NCI-H345 treated with DMSO at 0.1 percent for 48 hours (cell line): ENCODE results near the gene KLHL3.
A peak's percentile ranks its signal among the peaks of the same experiment; 100 is the strongest.

Source experiments
- DNase-seq: peaks from one replicate; lab custom pipeline; 2025; ENCODE audit not compliant: unreplicated experiment; lab: John Stamatoyannopoulos, UW

KLHL3 gene

DNA sequence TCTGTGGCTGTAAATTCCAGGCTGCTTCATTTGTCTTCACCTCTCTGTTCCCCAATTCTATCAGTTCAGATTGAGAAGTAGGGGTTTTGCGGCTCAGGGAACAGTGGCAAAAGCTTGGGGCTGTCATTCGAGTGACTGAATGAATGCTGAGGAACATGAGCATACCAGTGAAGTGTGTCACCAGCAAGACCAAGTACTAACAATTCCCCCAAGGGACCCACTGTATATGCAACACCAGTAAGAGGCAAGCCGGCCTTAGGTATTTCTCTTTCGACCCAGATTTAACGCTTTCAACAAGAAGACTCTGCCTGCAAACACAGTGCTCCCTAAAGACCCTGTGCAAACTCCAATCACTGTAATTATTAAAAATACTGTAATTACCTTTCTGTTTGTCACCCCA lies 25.8 kb downstream of the KLHL3 start:
- DNase-seq = no peak

DNA sequence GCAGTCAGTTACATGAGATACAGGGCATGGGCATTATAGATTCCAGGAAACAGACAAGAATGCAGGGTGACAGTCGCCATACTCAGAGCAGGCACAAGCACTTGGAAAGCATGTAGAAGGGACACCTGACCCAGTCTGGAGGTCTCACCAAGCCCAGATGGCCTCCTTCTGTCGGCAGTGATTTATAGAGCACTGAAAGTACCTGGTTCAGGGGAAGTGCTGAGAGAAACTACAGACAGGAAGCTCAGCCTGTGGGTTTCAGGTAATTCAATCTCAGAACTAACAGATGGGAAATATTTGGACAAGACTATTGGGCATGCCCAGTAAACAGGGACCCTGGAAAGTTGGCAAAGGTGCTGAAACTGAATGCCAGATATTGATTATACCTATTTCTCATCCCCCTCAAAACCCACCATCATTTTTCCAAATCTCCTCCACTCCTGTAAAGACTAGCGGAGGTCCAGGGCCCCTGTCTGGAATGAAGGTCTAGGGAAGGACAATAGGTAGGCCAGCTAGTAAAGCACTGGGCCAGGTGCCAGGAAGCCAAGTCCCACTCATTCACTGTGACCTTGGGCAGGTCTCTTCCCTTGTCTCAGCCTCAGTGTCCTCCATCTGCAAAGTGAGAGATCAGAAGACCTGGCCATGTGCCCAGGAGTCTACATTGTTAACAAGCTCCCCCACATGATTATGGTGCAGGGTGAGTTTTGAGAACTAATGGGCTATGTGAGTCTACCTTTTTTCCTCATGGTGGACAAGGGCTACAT lies 26.9 kb downstream of the KLHL3 start:
- peak; percentile 8 for DNase-seq

DNA sequence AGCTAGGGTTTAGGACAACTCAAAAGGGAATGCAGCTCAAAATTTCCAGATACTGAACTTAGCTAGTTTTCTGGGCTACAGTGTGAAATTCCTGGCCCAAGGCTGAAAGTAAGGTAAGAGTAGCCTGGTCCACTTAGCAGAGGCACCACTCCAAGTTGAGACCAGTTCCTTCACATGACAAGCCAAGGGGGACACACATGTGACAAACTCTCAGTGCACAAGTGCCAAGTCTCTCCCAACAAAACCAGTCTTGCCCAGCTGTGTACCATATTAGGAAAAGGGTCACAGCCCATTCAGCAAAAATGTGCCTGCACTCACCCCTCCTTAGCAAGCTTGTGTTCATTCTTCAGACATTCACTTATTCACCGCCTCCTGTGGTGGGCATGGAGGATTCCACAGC lies 27.8 kb downstream of the KLHL3 start:
- DNase-seq = no peak

DNA sequence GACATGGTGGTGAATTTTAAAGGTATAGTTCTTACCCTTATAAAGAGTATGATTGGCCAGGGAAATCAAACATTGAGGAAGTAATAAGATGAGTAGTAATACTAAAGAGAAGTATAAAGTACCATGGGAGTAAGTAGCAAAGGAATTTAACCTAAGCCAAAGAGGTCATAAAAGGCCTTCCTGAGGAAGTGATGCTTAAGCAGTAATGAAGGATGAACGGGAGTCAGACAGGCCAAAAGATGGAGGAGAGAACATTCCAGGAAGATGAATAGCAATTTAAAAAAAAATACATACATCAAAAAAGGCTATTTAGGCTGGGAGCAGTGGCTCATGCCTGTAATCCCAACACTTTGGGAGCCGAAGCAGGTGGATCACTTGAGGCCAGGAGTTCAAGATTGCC lies 29.0 kb downstream of the KLHL3 start:
- DNase-seq = no peak

DNA sequence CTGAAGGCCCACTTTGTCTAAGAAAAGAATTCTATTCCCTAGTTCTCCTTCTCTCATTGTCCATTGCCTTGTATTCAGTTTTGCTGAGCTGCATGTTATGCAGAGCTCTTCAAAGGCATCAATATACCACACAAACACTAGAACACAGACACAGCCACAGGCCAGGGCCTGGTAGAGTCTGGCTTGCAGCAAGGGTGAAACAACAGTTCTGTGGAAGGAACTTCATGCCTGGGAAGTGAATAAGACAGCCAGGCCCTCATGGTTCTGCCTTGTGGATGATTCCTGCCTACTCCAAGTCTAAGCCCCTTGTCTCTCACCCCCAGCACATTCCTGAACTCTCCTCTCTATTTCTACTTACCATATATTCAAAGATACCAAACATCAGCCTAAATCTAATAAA lies 30.8 kb downstream of the KLHL3 start:
- no peak for DNase-seq

DNA sequence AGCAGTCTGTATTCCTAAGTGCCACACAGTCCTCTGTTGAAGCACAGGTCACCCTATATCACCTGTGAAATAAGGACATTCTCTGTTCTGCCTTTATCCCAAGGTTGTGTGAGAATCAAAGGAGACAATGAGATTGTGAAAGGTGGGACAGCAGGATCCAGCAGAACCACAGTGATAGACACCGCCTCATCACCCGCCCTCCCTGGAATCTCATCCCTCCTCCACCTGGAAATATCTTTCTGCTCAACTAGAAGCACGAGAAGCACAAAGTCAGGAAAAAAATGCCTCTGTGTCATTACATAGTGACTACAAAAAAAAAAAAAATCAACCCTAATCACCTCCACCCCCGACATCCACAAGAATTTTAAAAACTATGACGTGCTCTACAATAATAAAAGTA lies 32.3 kb downstream of the KLHL3 start:
- no peak for DNase-seq

DNA sequence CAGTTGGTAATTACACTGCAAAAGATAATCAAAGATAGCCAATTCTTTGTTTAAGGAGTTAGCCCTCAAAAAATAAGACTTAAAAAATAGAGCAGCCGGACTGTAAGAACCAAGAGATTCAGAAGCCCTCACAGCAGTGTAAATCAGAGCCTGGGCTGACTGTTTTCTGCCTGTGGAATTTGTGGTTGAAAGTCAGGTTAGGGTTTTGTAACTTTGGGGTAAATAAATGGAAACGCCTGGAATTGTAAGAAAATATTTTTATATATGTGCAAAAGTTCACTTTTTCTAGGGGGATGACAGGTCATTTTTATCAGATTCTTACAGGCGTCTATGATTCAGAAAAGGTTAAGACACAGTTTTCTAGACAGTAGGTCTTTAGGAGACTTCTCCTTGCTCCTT lies 35.6 kb downstream of the KLHL3 start:
- DNase-seq = no peak

DNA sequence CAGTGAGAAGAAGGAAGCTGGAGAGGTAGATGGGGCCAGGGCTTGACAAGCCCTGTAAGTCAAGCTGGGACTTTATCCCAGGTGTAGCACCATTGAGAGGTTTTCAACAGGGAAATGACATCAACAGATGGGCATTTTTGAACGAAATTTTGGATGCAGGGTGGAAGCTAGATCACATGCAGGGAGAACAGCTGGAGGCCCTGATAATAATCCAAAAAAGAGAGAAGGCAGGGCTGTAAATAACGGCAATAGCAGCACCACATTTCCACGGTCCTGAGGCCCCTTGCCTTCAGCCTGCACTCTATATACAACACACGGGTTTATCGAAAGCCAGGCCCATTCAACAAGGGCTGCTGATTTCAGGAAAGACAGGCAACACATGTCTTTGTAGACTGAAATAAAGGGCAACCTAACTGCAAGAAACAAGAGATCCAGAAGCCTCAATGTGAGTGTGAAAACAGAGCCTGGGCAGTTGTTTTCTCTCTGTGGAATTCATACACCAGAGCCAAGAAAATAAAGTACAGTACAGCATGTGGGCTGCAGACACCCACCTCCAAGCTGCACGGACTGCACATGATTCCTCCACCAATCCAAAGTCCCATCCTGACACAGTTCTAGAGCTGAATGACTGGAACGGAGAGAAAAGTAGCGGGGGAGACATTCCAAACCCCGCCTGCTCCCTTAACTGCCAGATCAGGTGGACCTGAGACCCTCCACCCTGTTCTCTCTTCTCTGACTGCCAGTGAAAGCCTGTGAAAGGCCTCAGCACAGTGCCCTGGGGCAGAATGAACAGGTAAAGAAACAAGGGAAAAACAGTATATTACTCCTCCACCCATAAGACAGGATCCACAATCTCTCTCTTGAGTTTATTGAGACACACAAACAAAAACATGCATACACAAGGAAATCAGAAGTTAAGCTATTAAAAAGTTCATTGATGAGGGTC lies 36.3 kb downstream of the KLHL3 start:
- no peak for DNase-seq

DNA sequence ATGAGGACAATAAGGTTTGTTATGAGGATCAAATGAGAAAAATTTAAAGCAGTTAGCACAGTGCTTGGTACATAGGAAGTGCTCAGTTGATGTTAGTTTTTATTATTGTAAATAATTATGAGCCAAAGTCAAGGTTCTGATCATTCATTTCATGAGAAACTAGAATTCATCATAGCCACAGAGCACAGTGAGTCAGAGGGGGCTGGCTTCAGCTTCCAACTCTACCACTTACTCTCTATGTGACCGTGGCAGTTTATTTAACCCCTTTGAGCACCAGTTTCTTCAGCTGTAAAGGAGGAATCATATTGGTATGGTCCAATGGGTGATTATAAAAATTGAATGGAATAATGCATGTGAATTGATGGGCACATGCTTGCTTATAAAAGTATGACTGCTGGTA lies 39.4 kb downstream of the KLHL3 start:
- DNase-seq = no peak

DNA sequence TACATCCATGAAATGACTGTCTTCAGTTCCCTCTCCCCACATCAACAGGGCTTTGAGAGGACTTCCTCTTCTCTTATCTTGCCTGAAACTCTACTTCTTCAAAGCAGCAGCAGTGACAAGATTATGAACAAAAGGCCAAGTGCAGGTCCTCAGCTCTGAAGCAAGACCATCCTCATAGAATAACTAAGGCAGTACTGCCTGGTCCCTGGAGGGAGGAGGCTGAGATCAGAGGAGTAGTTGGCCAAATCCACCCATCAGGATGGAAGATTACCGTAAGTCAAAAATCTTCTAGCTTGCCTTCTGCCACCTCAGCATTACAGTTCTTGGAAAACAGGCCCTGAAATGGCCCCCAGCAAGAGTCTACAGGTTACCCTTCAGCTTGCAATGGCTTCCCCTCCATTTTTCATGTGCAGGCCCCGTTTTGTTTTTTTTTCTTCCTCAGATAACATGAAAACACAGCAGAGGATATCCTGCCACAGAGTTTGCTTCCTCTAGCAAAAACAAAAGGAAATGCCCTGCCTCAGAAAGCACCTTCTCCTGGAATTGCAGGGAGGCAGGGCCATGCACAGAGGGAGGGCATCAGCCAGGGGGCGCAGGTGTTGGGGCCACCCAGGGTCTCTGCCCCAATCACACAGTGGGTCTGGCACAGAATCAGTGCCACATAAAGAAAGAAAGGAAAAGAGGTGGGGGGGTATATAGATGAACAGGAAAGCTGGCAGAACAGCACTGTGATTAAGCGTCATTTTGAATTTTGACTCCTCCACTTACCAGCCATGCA lies 40.0 kb downstream of the KLHL3 start:
- DNase-seq = no peak

DNA sequence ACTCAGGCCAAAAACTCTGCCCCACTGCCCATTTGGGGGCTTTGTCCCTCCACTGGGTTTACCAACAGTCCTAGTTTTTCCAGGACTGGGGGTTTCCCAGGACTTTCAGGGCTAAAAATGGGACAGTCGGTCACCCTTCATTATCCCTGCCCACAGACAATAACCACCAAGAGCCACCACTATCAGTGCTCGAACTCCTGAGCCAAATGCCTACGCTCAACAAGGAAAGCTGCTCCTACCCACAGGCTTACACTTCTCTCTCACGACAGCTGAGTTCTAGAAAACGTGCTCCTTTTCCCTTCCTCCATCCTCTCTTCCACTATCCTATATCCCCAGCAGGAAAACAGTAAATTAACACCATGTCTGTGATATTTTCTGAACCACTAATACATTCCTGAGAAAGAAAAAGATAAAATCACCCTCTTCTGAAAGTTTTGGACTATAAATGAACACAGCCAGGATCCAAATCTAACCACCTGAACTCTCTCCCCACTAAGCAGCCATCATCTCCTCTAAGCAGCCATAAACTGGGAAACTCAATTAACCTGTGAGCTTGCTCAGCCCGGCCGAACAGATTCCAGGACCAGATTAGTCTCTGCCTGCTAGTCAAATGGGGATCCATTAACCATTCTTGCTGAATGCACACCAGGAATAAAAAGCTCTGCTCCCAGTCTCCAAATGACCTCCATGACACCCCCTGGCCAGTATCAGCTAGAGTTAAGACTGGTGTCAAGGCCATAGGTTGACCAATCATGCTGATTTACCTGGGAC lies 41.8 kb downstream of the KLHL3 start:
- DNase-seq = no peak

DNA sequence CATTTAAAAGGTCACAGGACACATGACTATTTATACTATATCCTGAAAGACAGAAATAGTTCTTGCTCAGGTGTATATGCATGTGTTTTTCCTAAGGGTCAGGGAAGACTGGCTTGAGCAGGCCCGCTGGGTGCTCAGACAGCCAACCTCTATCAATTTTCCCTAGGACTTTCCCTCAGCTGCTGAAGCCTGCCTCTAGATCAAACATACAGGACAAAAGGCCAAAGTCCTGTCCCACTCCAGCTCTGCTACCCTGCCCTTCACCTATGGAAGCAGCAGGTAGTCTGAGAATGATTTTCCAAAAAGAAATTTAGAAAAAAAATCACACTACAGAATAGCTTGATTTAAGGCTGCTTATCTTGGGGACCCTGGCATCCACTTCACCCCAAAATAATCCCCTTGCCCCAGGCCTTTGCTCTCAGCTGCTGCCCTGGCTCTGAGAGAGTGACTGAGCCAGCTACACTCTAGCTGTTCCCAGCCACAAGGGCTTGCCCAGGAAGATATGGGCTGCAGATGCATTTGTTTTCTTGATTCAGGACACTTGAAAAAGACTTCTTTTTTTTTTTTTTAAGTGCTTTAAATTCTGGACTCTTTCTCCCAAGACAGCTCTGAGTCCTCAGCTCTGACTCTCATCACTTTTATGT lies 42.5 kb downstream of the KLHL3 start:
- DNase-seq = no peak

DNA sequence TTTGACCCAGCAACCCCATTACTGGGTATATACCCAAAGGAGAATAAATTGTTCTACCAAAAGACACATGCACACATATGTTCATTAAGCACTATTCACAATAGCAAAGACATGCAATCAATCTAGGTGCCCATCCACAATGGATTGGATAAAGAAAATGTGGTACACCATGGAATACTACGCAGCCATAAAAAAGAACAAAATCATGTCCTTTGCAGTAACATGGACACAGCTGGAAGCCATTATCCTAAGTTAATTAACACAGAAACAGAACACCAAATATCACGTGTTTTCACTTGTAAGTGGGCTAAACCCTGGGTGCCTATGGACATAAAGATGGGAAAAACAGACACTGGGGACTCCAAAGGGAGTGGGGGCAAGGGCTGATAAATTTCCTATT lies 46.6 kb downstream of the KLHL3 start:
- no peak for DNase-seq

DNA sequence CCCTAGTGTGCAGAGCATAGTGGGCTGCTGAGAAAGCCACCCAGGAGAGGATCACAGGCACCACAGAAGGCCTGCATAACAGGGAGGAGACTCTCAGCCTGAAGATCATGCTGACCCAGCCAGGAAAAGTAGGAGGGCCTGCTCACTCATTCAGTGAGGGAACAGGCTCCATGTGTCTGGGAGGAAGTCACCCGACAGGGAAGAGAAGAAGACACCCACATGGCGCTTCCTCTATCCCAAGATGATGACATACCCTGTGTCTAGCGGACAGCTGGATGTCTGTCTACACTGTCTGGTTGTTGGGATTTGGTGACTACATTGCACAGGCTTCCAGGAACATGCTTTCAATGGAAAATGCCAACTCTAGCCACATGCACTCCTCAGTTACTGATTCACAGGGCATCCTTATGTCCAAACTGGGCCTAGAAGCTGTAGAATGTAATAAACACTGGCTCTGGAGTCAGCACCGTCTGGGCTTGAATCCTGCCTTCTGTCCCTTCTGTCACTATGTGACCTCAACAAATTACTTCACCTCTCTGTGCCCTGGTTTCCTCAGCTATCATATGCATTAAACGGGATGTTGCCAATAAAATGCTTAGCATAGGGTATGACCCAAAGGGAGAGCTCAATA lies 47.6 kb downstream of the KLHL3 start:
- no peak for DNase-seq

DNA sequence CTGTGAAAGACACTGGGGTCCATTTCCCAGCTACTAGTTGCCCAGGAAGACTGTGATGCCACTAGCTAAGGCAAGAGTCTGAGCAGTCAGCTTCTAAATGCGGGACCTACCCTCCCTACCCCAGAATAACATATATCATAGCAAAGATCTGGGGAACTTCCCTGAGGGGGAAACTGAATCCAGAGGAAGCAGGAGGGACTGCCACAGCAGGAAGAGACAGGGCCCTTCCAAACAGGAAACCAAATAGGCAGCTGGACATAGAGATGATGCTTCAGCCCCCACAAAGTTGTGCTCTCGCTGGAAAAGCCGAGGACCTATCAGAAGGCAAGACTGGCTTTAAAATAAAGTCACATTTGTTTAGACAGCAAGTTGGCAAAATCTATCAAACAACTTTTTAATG lies 51.1 kb downstream of the KLHL3 start:
- DNase-seq = no peak

DNA sequence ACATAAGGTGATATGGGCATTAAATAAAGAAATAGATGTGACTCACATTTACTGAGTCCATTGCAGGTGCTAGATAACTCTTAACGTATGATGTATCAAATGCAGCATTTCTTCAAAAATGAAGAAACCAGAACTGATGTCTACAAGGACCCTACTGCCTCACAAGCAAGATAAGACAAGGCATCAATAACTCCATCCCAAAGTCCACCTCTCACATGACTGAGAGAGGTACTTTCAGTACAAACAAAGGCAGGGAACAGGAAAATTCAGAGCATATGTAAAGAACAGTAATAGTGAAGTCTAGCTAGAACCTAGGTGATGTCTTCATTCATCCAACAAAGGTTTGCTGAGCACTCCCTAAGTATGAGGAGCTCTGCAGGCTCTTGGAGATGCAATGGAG lies 54.7 kb downstream of the KLHL3 start:
- no peak for DNase-seq

DNA sequence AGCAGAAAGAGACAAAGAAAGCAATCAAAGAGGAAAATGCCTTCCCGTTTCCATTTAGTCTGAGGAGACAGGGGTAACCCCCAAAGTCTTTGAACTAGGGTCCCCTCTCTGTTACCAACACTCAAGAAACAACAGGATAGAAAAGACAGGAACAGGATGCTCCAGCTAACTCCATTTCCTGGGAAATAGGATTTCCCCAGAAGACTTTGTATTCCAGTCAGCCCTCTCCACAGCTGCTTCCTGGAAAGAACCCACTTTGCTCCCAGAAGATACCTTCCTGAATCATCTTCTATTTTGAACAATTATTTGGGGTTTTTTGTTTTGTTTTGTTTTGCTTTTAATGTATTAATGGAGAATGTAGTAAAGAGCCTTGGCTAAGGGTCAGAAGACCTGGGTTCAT lies 56.0 kb downstream of the KLHL3 start:
- DNase-seq = no peak

DNA sequence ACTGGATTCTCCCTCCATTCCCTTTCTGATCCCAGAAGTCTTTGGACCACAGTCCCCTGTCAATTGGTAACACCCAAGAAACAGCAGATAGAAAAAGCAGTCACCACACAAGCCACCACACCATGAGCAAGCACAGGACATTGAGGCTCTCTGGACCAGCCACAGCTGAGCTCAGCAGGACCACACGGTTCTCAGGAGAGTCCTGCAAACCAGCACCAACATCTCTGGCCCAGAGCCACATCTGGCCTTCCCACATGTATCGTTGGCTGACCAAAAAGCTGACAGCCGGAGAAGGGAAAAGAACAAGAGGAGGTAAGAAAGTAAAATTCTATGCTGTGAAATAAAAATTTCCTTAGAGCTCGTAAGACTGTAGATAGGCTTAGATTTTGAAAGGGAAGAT lies 56.7 kb downstream of the KLHL3 start:
- no peak for DNase-seq

DNA sequence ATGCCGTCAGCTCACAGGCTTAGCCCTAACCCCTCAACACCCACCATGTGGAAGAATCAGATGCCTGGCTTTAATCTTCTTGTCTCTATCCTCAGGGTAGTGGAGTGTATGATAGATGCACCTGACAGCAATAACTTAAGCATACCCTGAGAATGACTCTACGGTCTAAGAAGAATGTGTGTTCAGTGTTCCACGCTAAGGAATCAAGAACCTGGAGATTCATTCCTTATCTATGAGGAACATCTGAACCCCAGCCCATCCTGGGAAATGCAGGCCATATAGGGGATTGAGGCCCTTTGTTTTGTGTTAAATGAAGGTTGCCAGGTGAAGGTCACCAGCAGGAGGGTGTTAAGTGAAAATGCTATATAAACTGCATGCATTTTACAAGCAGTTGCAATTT lies 63.0 kb downstream of the KLHL3 start:
- no peak for DNase-seq

DNA sequence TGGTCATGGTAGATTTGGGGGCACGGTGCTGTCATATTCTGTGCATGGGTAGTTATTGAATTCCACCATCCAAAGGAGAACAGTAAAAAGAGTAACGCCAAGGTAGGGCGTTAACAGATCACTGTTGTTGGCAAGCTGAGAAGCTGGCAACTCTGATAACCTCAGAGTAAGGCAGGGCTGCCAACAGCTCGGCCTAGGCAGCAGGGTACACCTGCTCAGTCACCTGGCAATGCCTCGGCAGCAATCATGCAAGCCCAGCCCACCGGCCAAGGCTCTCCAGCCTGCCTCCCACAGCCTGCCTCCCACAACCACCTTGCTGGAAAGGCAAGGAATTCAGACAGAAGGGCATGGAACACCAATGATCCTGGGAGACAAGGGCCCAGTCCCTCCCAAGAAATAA lies 63.9 kb downstream of the KLHL3 start:
- no peak for DNase-seq
